ENCODE measurements around the gene PCNX4. TPM values are rescaled to one million over a fixed set of nuclear protein-coding genes. Genes with fewer than 3 reads are reported as not detected.

Gene PCNX4
- total RNA-seq, 2 experiments from 2014 or later = 26.3 to 26.9 TPM

DNA sequence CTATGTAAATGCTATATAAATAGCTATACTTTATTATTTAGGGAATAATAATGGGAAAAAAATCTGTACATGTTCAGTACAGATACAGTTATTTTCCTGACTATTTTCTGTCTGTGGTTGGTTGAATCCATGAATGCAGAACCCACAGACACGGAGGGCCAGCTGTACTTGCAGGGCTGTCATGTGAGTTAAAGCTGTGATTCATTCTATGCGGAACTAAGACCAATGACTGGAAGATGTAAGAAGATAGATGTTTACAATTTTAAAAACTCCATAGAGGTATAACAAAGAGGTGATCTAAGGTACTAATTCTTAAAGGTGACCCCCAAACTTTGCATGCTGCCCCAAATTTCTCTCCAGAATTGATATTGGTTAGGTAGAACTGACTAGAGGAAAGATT lies 14.6 kb downstream of the PCNX4 start:
- ChIA-PET CTCF (no interaction called here), POLR2A (interaction anchor here (0.6 kb wide), 1 partner anchor 14 kb away, joined by 3 read pairs; no protein-coding TSS in a partner anchor)
- Mint-ChIP-seq H3K27ac (no peak overlapping the region), H3K36me3 (peaks cover 19% of the 10 kb centered on the region), H3K4me3 (no peak overlapping the region), H3K27me3 (no peaks in the 10 kb centered on the region), H3K9me3 (no peaks in the 10 kb centered on the region), H3K4me1 (ENCODE audit: low read depth) (peaks cover 19% of the 10 kb centered on the region)
- DNase-seq = no peak
- intact Hi-C loops (cut with micrococcal nuclease) = no loop called here

DNA sequence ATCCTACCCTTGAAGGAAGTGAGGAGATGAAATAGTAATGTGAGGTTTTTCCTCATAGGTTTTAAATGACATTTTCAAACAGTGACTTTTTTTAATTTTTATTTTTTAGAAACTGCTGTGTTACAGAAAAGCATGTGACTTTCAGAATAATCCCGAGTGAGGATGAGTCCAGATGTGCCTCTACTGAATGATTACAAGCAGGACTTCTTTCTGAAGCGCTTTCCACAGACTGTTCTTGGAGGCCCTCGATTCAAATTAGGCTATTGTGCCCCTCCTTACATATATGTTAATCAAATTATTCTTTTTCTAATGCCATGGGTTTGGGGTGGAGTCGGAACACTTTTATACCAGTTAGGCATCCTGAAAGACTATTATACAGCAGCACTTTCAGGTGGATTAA lies 15.8 kb downstream of the PCNX4 start:
- CTCF ChIA-PET = no interaction called here
- intact Hi-C loops (cut with micrococcal nuclease) = no loop called here
- no peak overlapping the region for H3K27ac Mint-ChIP-seq
- POLR2A ChIA-PET = no interaction called here
- no peaks in the 10 kb centered on the region for H3K27me3 Mint-ChIP-seq
- no peak for DNase-seq
- peaks cover 21% of the 10 kb centered on the region for H3K36me3 Mint-ChIP-seq
- no peaks in the 10 kb centered on the region for H3K9me3 Mint-ChIP-seq
- no peak overlapping the region for H3K4me3 Mint-ChIP-seq
- H3K4me1 Mint-ChIP-seq (ENCODE audit: low read depth) = peaks cover 14% of the 10 kb centered on the region

GRCh38 chr14:60111732-60112131 lies 20.0 kb downstream of the PCNX4 start:
- Mint-ChIP-seq H3K4me3 (no peak overlapping the region), H3K27me3 (no peaks in the 10 kb centered on the region), H3K9me3 (no peaks in the 10 kb centered on the region), H3K27ac (no peak overlapping the region), H3K4me1 (ENCODE audit: low read depth) (peaks cover 7% of the 10 kb centered on the region), H3K36me3 (peaks cover 31% of the 10 kb centered on the region)
- no peak for DNase-seq
- ChIA-PET CTCF (no interaction called here), POLR2A (no interaction called here)
- intact Hi-C loops (cut with micrococcal nuclease) = loop anchor here (2.0 kb wide), 2 partner anchors 15 to 19 kb away; no protein-coding TSS in a partner anchor

DNA sequence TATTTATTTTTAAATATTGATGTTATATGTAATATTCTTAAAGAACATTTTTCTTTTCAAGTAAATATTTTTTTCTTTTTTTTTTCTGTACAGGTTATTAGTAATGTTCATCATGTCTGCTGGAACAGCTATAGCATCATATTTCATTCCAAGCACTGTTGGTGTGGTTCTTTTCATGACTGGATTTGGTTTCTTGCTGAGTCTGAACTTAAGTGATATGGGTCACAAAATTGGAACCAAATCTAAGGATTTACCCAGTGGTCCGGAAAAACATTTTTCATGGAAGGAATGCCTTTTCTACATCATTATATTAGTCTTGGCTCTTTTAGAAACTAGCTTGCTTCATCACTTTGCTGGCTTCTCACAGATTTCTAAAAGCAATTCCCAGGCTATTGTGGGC lies 23.2 kb downstream of the PCNX4 start:
- no peak for DNase-seq
- no peak overlapping the region for H3K4me3 Mint-ChIP-seq
- POLR2A ChIA-PET = no interaction called here
- H3K27me3 Mint-ChIP-seq = no peaks in the 10 kb centered on the region
- intact Hi-C loops (cut with micrococcal nuclease) = no loop called here
- CTCF ChIA-PET = no interaction called here
- peaks cover 39% of the 10 kb centered on the region for H3K36me3 Mint-ChIP-seq
- no peak overlapping the region for H3K27ac Mint-ChIP-seq
- peaks cover 7% of the 10 kb centered on the region for H3K4me1 Mint-ChIP-seq (ENCODE audit: low read depth)
- no peaks in the 10 kb centered on the region for H3K9me3 Mint-ChIP-seq

DNA sequence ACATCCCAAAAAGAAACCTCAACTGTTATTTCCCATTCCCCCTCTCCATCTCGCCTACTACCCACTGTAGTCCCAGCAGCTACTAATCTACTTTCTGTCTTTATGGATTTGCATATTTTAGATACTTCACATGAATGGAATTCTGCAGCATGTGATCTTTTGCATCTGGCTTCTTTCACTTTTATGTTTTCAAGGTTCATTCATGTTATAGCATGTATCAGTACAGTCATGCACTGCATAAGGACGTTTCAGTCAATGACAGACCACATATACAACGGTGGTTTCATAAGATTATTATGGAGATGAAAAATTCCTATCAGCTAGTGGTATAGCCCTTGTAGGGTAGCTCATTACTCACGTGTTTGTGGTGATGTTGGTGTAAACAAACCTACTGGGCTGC lies 24.5 kb downstream of the PCNX4 start:
- intact Hi-C loops (cut with micrococcal nuclease) = no loop called here
- DNase-seq = no peak
- H3K4me3 Mint-ChIP-seq = no peak overlapping the region
- ChIA-PET CTCF (no interaction called here), POLR2A (no interaction called here)
- peaks cover 36% of the 10 kb centered on the region for H3K36me3 Mint-ChIP-seq
- no peaks in the 10 kb centered on the region for H3K9me3 Mint-ChIP-seq
- H3K27me3 Mint-ChIP-seq = no peaks in the 10 kb centered on the region
- peaks cover 5% of the 10 kb centered on the region for H3K4me1 Mint-ChIP-seq (ENCODE audit: low read depth)
- no peak overlapping the region for H3K27ac Mint-ChIP-seq

GRCh38 chr14:60125918-60126317 lies 34.2 kb downstream of the PCNX4 start:
- ChIA-PET POLR2A (no interaction called here), CTCF (interaction anchor here (1.6 kb wide), 1 partner anchor 59 kb away, joined by 4 read pairs; no protein-coding TSS in a partner anchor)
- no peak for DNase-seq
- Mint-ChIP-seq H3K36me3 (peaks cover 67% of the 10 kb centered on the region), H3K27ac (no peak overlapping the region), H3K4me1 (ENCODE audit: low read depth) (no peaks in the 10 kb centered on the region), H3K9me3 (no peaks in the 10 kb centered on the region), H3K4me3 (no peak overlapping the region), H3K27me3 (no peaks in the 10 kb centered on the region)
- intact Hi-C loops (cut with micrococcal nuclease) = loop anchor here (2.0 kb wide), 1 partner anchor 15 kb away; no protein-coding TSS in a partner anchor

- Mint-ChIP-seq H3K27ac (no peak overlapping the region), H3K27me3 (no peaks in the 10 kb centered on the region), H3K36me3 (peaks cover 26% of the 10 kb centered on the region), H3K4me3 (no peak overlapping the region), H3K4me1 (ENCODE audit: low read depth) (no peaks in the 10 kb centered on the region), H3K9me3 (no peaks in the 10 kb centered on the region)
- POLR2A ChIA-PET = interaction anchor here (0.5 kb wide), 1 partner anchor 31 kb away, joined by 3 read pairs; no protein-coding TSS in a partner anchor
- CTCF ChIA-PET = interaction anchor here (1.0 kb wide), 1 partner anchor 50 kb away, joined by 3 read pairs; no protein-coding TSS in a partner anchor
- intact Hi-C loops (cut with micrococcal nuclease) = no loop called here
- DNase-seq = no peak
These were observed 41.8 kb downstream of the PCNX4 start for GRCh38 chr14:60133487-60133886.

GRCh38 chr14:60134702-60135101 lies 43.0 kb downstream of the PCNX4 start:
- Mint-ChIP-seq H3K4me3 (no peak overlapping the region), H3K27me3 (no peaks in the 10 kb centered on the region), H3K9me3 (no peaks in the 10 kb centered on the region), H3K27ac (no peak overlapping the region), H3K36me3 (peaks cover 22% of the 10 kb centered on the region), H3K4me1 (ENCODE audit: low read depth) (no peaks in the 10 kb centered on the region)
- POLR2A ChIA-PET = no interaction called here
- intact Hi-C loops (cut with micrococcal nuclease) = no loop called here
- CTCF ChIA-PET = interaction anchor here (1.0 kb wide), 1 partner anchor 49 kb away, joined by 3 read pairs; no protein-coding TSS in a partner anchor
- no peak for DNase-seq

DNA sequence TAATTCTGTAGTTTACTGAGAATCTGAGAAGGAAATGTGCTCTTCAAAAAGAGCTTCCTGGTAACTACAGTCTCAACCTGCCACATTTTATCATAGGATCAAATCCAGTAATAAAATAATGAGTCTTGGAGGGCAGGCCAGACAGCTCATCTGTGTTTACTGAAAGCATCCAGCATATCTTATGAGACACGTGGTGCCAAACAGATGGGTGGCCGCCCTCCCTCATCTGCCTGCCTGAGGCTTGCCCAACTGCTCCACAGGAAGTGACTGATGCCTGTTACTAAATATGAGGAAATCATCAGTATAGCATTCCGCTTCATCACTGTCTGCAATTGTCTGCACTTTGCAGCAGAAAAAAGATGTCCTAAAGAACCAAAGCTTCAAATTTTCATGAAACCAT lies 60.0 kb downstream of the PCNX4 start:
- CTCF ChIA-PET = interaction anchor here (1.1 to 1.4 kb wide), 3 partner anchors 14 to 187 kb away, joined by 4 to 9 read pairs (median 5); partner anchors contain the start of gene DHRS7

DNA sequence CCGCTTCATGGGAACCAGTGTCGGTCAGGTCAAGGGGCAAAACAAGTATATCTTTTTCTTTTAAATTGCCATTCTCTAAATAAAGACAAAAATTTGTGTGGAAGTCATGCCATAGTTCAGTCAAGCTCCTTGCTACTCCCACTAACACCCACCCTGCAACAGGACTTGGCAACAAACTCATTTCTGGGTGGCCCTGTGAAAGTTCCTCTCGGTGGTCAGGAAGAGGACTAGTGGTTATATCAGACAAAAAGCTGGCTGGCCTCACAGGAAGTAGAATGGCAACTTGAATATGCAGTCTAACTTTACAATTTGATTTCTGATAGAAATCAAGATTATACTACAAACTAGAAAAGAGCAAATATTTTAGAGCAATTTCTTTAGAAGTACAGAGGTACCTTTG lies 62.3 kb downstream of the PCNX4 start:
- Mint-ChIP-seq H3K27ac (peak overlapping the region; percentile 71), H3K27me3 (no peaks in the 10 kb centered on the region), H3K36me3 (peaks cover 41% of the 10 kb centered on the region), H3K4me1 (ENCODE audit: low read depth) (peaks cover 55% of the 10 kb centered on the region), H3K4me3 (no peak overlapping the region), H3K9me3 (no peaks in the 10 kb centered on the region)
- intact Hi-C loops (cut with micrococcal nuclease) = no loop called here
- ChIA-PET POLR2A (interaction anchor here (1.8 kb wide), 1 partner anchor 11 kb away, joined by 6 read pairs; the partner anchor contains the start of gene DHRS7), CTCF (interaction anchor here (0.9 to 2.2 kb wide), 4 partner anchors 11 to 190 kb away, joined by 3 to 9 read pairs (median 4); partner anchors contain the start of genes DHRS7 and PCNX4)
- no peak for DNase-seq

More for the DNA sequence above, 60.0 kb downstream of the PCNX4 start:
- Mint-ChIP-seq H3K27ac (peak overlapping the region; percentile 83), H3K36me3 (peaks cover 49% of the 10 kb centered on the region), H3K4me3 (no peak overlapping the region), H3K4me1 (ENCODE audit: low read depth) (peaks cover 37% of the 10 kb centered on the region), H3K27me3 (no peaks in the 10 kb centered on the region), H3K9me3 (no peaks in the 10 kb centered on the region)
- intact Hi-C loops (cut with micrococcal nuclease) = loop anchor here (1.0 kb wide), 3 partner anchors 10 to 59 kb away; partner anchors contain the start of gene DHRS7
- POLR2A ChIA-PET = interaction anchor here (1.0 to 1.4 kb wide), 4 partner anchors 10 to 97 kb away, joined by 4 to 6 read pairs (median 6); partner anchors contain the start of genes DHRS7, PCNX4 and PPM1A
- DNase-seq = peak; percentile 84

DNA sequence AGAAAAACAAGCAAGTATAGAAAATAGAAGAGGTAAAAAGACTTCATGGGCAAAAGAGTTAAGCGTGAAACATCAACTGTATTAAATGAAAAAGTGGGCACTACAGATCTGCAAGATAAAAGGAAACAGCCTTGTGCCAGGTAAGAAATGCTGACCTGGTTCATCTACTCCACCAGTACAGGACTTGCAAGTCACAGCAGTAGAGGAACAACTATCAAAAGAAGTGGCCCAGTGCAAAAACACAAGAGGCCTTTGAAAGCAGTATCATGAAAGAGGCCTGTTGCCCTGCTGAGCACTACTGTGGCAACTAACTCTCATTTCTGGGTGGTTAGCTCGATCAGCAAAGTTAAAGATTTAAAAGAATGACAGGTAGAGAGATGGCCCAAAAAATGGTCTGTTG lies 62.9 kb downstream of the PCNX4 start:
- ChIA-PET POLR2A (interaction anchor here (1.8 kb wide), 1 partner anchor 10 kb away, joined by 6 read pairs; the partner anchor contains the start of gene DHRS7), CTCF (interaction anchor here (0.8 to 2.2 kb wide), 2 partner anchors 11 to 190 kb away, joined by 3 to 9 read pairs; partner anchors contain the start of gene DHRS7)
- peak overlapping the region; percentile 71 for H3K27ac Mint-ChIP-seq
- H3K4me1 Mint-ChIP-seq (ENCODE audit: low read depth) = peaks cover 62% of the 10 kb centered on the region
- H3K4me3 Mint-ChIP-seq = no peak overlapping the region
- H3K9me3 Mint-ChIP-seq = no peaks in the 10 kb centered on the region
- intact Hi-C loops (cut with micrococcal nuclease) = no loop called here
- H3K27me3 Mint-ChIP-seq = no peaks in the 10 kb centered on the region
- DNase-seq = no peak
- H3K36me3 Mint-ChIP-seq = peaks cover 36% of the 10 kb centered on the region

DNA sequence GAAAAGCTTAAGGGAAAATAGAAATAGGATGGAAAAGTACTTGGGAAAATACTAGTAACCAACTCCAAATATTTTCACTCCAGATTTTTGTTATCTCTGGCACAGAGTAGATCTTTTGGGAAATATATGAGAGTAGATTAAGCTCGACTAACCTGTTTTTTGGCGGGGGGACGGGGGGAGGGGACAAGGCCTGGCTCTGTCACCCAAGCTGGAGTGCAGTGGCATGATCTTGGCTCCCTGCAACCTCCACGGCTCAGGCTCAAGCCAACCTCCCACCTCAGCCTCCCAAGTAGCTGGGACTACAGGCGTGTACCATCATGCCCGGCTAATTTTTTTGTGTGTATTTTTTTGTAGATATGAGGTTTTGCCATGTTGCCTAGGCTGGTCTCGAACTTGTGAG lies 68.7 kb downstream of the PCNX4 start:
- Mint-ChIP-seq H3K4me3 (no peak overlapping the region), H3K4me1 (ENCODE audit: low read depth) (peaks cover 59% of the 10 kb centered on the region), H3K27me3 (no peaks in the 10 kb centered on the region), H3K36me3 (peaks cover 10% of the 10 kb centered on the region), H3K27ac (peak overlapping the region; percentile 42), H3K9me3 (no peaks in the 10 kb centered on the region)
- ChIA-PET POLR2A (no interaction called here), CTCF (interaction anchor here (0.7 kb wide), 1 partner anchor 172 kb away, joined by 3 read pairs; no protein-coding TSS in a partner anchor)
- no peak for DNase-seq
- intact Hi-C loops (cut with micrococcal nuclease) = loop anchor here (10.0 kb wide), 1 partner anchor 676 kb away; the partner anchor contains the start of genes JKAMP and L3HYPDH
